Activated CD4-positive, alpha-beta memory T cell treated with anti-CD3 and anti-CD28 coated beads, Interleukin-2, amount 10 ng/mL, durations not matched to agents 7 days and 5 days (primary cell): ENCODE data around the gene FCER1G. TPM values are rescaled to one million over a fixed set of nuclear protein-coding genes. Genes with fewer than 3 reads are reported as not detected.
"Not testable (repeated sequence)": the region's sequence is repeated elsewhere in the genome, so short reads cannot be mapped to it uniquely, and the experiment has no call there.

ENCODE experiments used
- CTCF ChIA-PET: fragments of 350-600 bp; sonication (Branson Sonifier 250); formaldehyde crosslinking; loops from one replicate; lab custom pipeline; 2021; ENCODE audit warnings: antibody characterized with exemption, inconsistent platforms; lab: Charles Lee
- POLR2A ChIA-PET: fragments of 350-600 bp; sonication (Branson Sonifier 250); formaldehyde crosslinking; loops from one replicate; lab custom pipeline; 2021; ENCODE audit warnings: antibody characterized with exemption; lab: Charles Lee
- DNase-seq: peaks from one replicate; pipeline ENCODE4 v3.0.0-alpha.2; 2020
- H3K27ac Mint-ChIP-seq: one replicate; pipeline ENCODE4 v1.8.0; 2021; ENCODE audit warnings: mild to moderate bottlenecking, mixed read lengths
- H3K27me3 Mint-ChIP-seq: one replicate; pipeline ENCODE4 v1.8.0; 2021; ENCODE audit warnings: mixed read lengths
- H3K36me3 Mint-ChIP-seq: one replicate; pipeline ENCODE4 v1.8.0; 2021; ENCODE audit warnings: low read depth, mixed read lengths
- H3K4me1 Mint-ChIP-seq: one replicate; pipeline ENCODE4 v1.8.0; 2021; ENCODE audit warnings: mixed read lengths
- H3K4me3 Mint-ChIP-seq: one replicate; pipeline ENCODE4 v1.8.0; 2021; ENCODE audit warnings: mild to moderate bottlenecking, mixed read lengths
- H3K9me3 Mint-ChIP-seq: one replicate; pipeline ENCODE4 v1.8.0; 2021; ENCODE audit warnings: mixed read lengths
- total RNA-seq, 2 experiments: library from RNA; stranded (reverse); gene quantifications; one replicate each; pipeline ENCODE4 v1.2.3, GENCODE V29; 2021

FCER1G gene
- total RNA-seq, 2 experiments from 2014 or later = 1.1 to 1.3 TPM

GRCh38 chr1:161242313-161242712 is 27.2 kb downstream of the FCER1G start:
- POLR2A ChIA-PET = no interaction called here
- peaks cover 16% of the 10 kb centered on the region for H3K27me3 Mint-ChIP-seq

DNA sequence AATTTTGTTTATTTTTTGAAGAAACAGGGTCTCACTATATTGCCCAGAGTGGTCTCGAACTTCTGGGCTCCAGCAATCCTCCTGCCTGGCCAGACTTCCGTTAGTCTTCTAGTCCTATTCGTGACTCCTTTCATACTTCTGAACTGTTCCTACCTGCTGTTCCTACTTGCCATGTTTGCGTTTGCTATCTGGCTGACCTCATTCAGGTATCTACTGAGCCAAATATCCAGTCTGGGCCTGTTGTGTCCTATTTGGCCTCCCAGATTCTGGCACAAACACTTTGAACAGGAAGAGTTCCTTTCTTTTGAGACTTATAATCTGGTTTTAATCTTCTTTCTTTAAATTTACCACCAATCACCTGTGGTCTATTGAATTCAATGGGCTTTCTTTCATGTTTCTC is 29.8 kb downstream of the FCER1G start:
- no peaks in the 10 kb centered on the region for H3K4me1 Mint-ChIP-seq
- peaks cover 3% of the 10 kb centered on the region for H3K36me3 Mint-ChIP-seq
- POLR2A ChIA-PET = no interaction called here
- H3K9me3 Mint-ChIP-seq = peaks cover 2% of the 10 kb centered on the region
- peaks cover 15% of the 10 kb centered on the region for H3K27me3 Mint-ChIP-seq
- H3K4me3 Mint-ChIP-seq = no peak overlapping the region
- DNase-seq = no peak
- H3K27ac Mint-ChIP-seq = no peak overlapping the region
- CTCF ChIA-PET = no interaction called here

More at GRCh38 chr1:161242313-161242712, 27.2 kb downstream of the FCER1G start:
- CTCF ChIA-PET = no interaction called here
- H3K36me3 Mint-ChIP-seq = no peaks in the 10 kb centered on the region
- no peak overlapping the region for H3K27ac Mint-ChIP-seq
- H3K9me3 Mint-ChIP-seq = no peaks in the 10 kb centered on the region
- no peaks in the 10 kb centered on the region for H3K4me1 Mint-ChIP-seq
- no peak for DNase-seq
- no peak overlapping the region for H3K4me3 Mint-ChIP-seq

- CTCF ChIA-PET = interaction anchor here (1.2 to 2.8 kb wide), 2 partner anchors 11 to 25 kb away, joined by 3 to 8 read pairs; partner anchors contain the start of gene TOMM40L
- H3K9me3 Mint-ChIP-seq, POLR2A ChIA-PET, DNase-seq, H3K4me3 Mint-ChIP-seq, H3K36me3 Mint-ChIP-seq, H3K4me1 Mint-ChIP-seq, H3K27ac Mint-ChIP-seq: not testable (repeated sequence)
- peaks cover 13% of the 10 kb centered on the region for H3K27me3 Mint-ChIP-seq
These were observed 35.0 kb downstream of the FCER1G start for GRCh38 chr1:161250100-161250499.

- no peak for DNase-seq
- peaks cover 3% of the 10 kb centered on the region for H3K9me3 Mint-ChIP-seq
- ChIA-PET POLR2A (no interaction called here), CTCF (no interaction called here)
- peaks cover 3% of the 10 kb centered on the region for H3K36me3 Mint-ChIP-seq
- H3K4me3 Mint-ChIP-seq = no peak overlapping the region
- H3K4me1 Mint-ChIP-seq = no peaks in the 10 kb centered on the region
- no peak overlapping the region for H3K27ac Mint-ChIP-seq
- peaks cover 16% of the 10 kb centered on the region for H3K27me3 Mint-ChIP-seq
These were observed 35.7 kb downstream of the FCER1G start for GRCh38 chr1:161250829-161251228.

DNA sequence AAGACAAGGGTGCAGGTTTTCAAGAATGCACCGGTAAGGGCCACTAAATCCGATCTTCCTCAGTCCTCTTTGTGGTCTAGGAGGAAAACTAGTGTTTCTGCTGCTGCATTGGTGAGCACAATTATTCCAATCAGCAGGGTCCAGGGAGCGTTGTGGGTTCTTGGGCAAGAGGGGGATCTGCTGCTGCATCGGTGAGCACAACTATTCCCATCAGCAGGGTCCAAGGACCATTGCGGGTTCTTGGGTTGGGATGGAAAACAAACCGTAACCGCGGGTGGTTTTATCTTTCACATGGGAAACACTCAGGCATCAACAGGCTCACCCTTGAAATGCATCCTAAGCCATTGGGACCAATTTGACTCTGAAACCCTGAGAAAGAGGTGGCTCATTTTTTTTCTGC is 36.5 kb downstream of the FCER1G start:
- H3K4me1 Mint-ChIP-seq = no peaks in the 10 kb centered on the region
- DNase-seq = no peak
- H3K36me3 Mint-ChIP-seq = peaks cover 5% of the 10 kb centered on the region
- peaks cover 16% of the 10 kb centered on the region for H3K27me3 Mint-ChIP-seq
- H3K9me3 Mint-ChIP-seq = peaks cover 6% of the 10 kb centered on the region
- no peak overlapping the region for H3K4me3 Mint-ChIP-seq
- CTCF ChIA-PET = no interaction called here
- H3K27ac Mint-ChIP-seq = no peak overlapping the region
- POLR2A ChIA-PET = no interaction called here

DNA sequence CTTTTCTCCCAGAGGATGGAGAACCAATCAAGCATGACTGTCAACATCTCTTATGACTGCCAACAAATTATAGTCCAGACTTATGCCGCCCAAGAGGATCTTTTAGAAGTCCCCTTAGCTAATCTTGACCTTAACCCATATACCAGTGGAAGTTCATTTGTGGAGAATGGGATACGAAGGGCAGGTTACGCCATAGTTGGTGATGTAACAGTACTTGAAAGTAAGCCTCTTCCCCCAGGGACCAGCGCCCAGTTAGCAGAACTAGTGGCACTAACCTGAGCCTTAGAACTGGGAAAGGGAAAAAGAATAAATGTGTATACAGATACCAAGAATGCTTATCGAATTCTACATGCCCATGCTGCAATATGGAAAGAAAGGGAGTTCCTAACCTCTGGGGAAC is 40.2 kb downstream of the FCER1G start:
- CTCF ChIA-PET, POLR2A ChIA-PET, H3K27ac Mint-ChIP-seq, DNase-seq, H3K4me3 Mint-ChIP-seq: not testable (repeated sequence)
- Mint-ChIP-seq H3K36me3 (peaks cover 16% of the 10 kb centered on the region), H3K4me1 (peaks cover 15% of the 10 kb centered on the region), H3K27me3 (peaks cover 46% of the 10 kb centered on the region), H3K9me3 (peaks cover 12% of the 10 kb centered on the region)

DNA sequence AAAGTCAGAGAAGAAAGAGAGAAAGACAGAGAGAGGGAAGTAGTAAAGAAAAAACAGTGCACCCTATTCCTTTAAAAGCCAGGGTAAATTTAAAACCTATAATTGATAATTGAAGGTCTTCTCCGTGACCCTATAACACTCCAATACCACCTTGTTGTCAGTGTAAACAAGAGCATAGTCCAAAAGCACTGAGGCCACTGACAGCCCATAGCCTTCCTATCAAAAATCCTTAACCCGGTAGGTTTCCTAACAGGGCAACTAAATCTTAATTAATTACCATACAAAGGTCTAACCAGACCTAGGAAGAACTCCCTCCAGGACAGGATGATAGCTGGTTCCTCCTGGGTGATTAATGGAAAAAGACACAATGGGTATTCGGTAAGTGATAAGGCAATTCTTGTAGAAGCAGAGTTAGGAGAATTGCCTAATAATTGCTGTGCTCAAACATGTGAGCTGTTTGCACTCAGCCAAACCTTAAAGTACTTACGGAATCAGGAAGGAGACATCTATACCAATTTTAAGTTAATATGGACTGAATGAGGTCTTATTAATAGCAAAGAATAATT is 40.9 kb downstream of the FCER1G start:
- H3K9me3 Mint-ChIP-seq = peaks cover 12% of the 10 kb centered on the region
- H3K4me1 Mint-ChIP-seq = peaks cover 15% of the 10 kb centered on the region
- H3K27me3 Mint-ChIP-seq = peaks cover 51% of the 10 kb centered on the region
- CTCF ChIA-PET, DNase-seq, H3K27ac Mint-ChIP-seq, H3K4me3 Mint-ChIP-seq, POLR2A ChIA-PET: not testable (repeated sequence)
- H3K36me3 Mint-ChIP-seq = peaks cover 16% of the 10 kb centered on the region

- DNase-seq, H3K27ac Mint-ChIP-seq, H3K4me3 Mint-ChIP-seq, POLR2A ChIA-PET: not testable (repeated sequence)
- H3K9me3 Mint-ChIP-seq = peaks cover 12% of the 10 kb centered on the region
- peaks cover 16% of the 10 kb centered on the region for H3K36me3 Mint-ChIP-seq
- peaks cover 60% of the 10 kb centered on the region for H3K27me3 Mint-ChIP-seq
- CTCF ChIA-PET = interaction anchor here (3.0 kb wide), 1 partner anchor 31 kb away, joined by 8 read pairs; the partner anchor contains the start of gene TOMM40L
- H3K4me1 Mint-ChIP-seq = peaks cover 15% of the 10 kb centered on the region
These were observed 42.0 kb downstream of the FCER1G start for GRCh38 chr1:161257109-161257508.

DNA sequence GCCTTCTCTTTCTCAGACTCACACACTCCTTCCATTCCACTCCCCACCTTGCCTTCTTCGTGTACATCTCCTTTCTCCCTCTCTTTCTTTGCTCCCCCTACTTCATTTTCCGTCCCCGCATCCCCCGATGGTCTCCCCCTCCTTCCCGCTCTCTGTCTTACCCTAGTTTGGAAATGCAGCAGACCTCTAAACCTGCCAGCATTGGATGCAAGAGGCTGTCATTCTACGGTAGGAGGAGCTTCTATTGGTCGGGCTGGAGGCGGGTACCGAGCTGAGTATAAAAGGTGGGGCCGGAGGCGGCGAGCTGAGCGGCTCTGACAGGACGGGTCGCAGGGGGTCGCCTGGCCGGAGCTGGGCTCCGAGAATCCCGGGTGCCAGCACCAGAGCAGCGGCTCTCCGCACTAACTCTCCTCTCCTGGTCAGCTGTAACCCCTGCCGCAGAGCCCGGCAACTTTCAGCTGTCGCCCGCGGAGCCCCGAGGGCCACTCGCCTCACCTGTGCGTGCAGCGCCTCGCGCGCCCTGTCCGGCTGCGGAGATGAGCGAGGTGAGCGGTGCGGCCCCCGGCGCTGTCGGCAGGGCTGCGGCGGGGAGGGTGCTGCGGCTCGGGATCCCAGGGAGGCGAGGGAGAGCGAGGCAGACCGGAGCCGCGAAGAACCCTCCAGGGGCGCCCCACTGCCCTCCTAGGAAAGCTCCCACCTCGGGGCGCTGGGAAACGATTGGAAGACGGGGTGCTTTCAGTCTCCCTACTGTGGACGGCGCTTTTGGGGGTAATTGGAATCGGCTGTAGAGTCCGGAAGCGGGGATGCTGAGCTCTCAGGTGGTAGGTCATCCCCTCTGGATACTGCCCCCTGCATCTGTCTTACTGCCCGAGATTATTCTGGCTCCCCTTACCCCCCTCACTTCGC is 43.6 kb downstream of the FCER1G start, which contains the start of gene PCP4L1:
PCP4L1 (plus strand) TSS at position 307 of the 906 bp plus-strand sequence; CDS start at position 537, 230 bp downstream.
- DNase-seq = peak; percentile 31
- ChIA-PET CTCF (interaction anchor here (0.8 to 3.0 kb wide), 4 partner anchors 33 to 123 kb away, joined by 6 to 10 read pairs (median 7); partner anchors contain the start of gene TOMM40L), POLR2A (interaction anchor here (0.6 to 1.0 kb wide), 2 partner anchors 43 to 56 kb away, joined by 3 to 4 read pairs; partner anchors contain the start of gene SDHC)
- Mint-ChIP-seq H3K4me3 (peak within 1 kb of the TSS; percentile 34), H3K4me1 (peaks cover 15% of the 10 kb centered on the region), H3K36me3 (peaks cover 16% of the 10 kb centered on the region), H3K27ac (no peak within 1 kb of the TSS), H3K27me3 (peaks cover 66% of the 10 kb centered on the region), H3K9me3 (peaks cover 12% of the 10 kb centered on the region)

DNA sequence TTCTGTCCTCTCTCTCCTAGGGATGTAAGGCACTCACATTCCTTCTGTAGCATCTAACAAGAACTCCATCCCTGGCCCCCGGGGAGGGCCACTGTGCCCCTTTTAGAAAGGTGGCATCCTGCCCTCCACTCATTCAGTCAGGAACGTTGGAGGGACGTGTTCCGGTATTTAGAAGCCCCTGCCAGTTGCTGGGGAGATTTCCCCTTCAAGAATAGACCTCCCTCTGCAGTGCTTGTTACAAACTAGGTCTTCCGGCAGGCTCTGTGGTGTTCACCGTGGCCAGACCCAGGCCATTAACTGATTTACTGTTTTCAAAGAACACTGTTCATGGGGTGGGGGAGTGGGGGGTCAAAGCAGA is 44.2 kb downstream of the FCER1G start:
- POLR2A ChIA-PET = interaction anchor here (1.0 kb wide), 1 partner anchor 55 kb away, joined by 4 read pairs; the partner anchor contains the start of gene SDHC

DNA sequence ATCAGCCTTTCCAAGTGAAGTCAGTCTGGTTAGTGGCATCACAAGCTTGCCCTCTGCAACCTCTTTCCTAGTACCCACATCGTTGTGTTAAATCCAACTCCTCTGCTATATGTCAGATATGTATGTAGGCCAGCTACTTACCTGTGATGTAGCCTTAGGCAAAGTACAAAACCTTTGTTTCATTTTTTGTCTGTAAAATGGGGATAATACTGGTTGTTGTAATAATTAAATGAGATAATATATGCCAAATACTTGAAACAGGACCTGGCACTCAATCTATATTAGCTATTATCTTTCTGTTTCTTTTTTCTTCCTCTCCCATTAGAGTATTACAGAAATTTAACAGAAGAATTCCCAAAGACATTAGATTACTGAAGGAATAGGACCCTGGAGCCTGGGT is 44.7 kb downstream of the FCER1G start:
- H3K4me1 Mint-ChIP-seq = peaks cover 15% of the 10 kb centered on the region
- ChIA-PET CTCF (interaction anchor here (1.2 to 3.0 kb wide), 4 partner anchors 11 to 122 kb away, joined by 4 to 10 read pairs (median 7); partner anchors contain the start of gene TOMM40L), POLR2A (interaction anchor here (1.0 kb wide), 1 partner anchor 55 kb away, joined by 4 read pairs; the partner anchor contains the start of gene SDHC)
- peaks cover 16% of the 10 kb centered on the region for H3K36me3 Mint-ChIP-seq
- H3K27me3 Mint-ChIP-seq = peaks cover 66% of the 10 kb centered on the region
- no peak overlapping the region for H3K4me3 Mint-ChIP-seq
- H3K9me3 Mint-ChIP-seq = peaks cover 12% of the 10 kb centered on the region
- H3K27ac Mint-ChIP-seq = no peak overlapping the region
- DNase-seq = no peak

More for the DNA sequence above, 44.2 kb downstream of the FCER1G start:
- CTCF ChIA-PET = interaction anchor here (1.2 to 3.0 kb wide), 4 partner anchors 10 to 123 kb away, joined by 4 to 10 read pairs (median 7); partner anchors contain the start of gene TOMM40L
- H3K4me1 Mint-ChIP-seq = peaks cover 15% of the 10 kb centered on the region
- peaks cover 16% of the 10 kb centered on the region for H3K36me3 Mint-ChIP-seq
- H3K9me3 Mint-ChIP-seq = peaks cover 12% of the 10 kb centered on the region
- peaks cover 64% of the 10 kb centered on the region for H3K27me3 Mint-ChIP-seq
- H3K27ac Mint-ChIP-seq = no peak overlapping the region
- no peak overlapping the region for H3K4me3 Mint-ChIP-seq
- DNase-seq = no peak

DNA sequence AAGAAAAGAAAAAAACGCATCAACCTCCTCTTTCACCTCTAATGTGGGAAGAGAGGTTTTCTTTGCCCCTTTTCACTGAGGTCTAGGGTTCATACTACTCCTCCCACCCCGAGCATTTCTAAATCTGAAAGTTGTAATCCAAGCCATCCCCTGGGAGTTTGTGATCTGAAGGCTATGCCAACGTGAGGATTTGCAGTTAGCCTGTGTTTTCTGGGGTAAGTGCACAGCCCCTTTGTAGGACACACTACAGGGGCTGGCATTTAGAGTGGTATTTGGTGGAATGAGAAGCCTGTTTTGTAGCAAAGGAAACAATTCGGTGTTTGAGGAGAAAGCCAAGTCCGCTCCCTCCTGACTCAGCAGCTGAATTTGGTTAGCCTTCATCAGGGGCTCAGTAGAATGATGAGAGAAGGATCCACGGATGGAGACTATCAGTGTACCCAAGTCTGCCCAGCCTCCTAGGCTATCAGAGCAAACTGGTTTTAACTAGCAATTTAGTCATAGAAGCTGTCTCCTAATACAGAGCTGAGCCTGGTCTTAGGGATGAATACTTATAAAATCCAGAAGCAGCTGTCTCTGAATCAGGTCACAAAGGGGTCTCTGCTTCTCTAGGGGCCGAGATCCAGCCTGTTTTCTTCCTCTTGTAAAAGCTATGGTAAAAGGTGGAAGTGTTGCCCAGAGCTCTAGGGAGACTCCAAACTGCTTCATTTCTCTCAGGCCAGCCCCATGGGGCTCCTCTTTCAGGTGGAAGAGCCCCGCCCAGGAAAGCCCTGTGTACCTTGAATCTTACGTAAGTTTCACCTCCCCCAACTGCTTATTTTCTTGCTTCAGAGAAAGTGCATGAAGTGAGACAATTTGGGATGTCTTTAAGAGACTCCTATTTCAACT is 45.5 kb downstream of the FCER1G start:
- POLR2A ChIA-PET = no interaction called here
- peaks cover 16% of the 10 kb centered on the region for H3K36me3 Mint-ChIP-seq
- peaks cover 66% of the 10 kb centered on the region for H3K27me3 Mint-ChIP-seq
- peaks cover 15% of the 10 kb centered on the region for H3K4me1 Mint-ChIP-seq
- no peak overlapping the region for H3K4me3 Mint-ChIP-seq
- CTCF ChIA-PET = interaction anchor here (1.2 to 2.4 kb wide), 3 partner anchors 12 to 121 kb away, joined by 4 to 10 read pairs (median 6); no protein-coding TSS in a partner anchor
- H3K27ac Mint-ChIP-seq = no peak overlapping the region
- peaks cover 12% of the 10 kb centered on the region for H3K9me3 Mint-ChIP-seq
- DNase-seq = no peak
